NCI-H1092 (cell line): ENCODE data around the gene JMJD6.
"Not testable (repeated sequence)": the region's sequence is repeated elsewhere in the genome, so short reads cannot be mapped to it uniquely, and the experiment has no call there.

Experiments
- DNase-seq: peaks from one replicate; lab custom pipeline; 2025; lab: John Stamatoyannopoulos, UW

JMJD6 gene

GRCh38 chr17:76736349-76737081, 10.1 kb upstream of the JMJD6 start:
- DNase-seq: peak; percentile 43

- DNase-seq: no peak
Observed at GRCh38 chr17:76735586-76736348, 9.4 kb upstream of the JMJD6 start.

- no peak for DNase-seq
Observed at GRCh38 chr17:76735006-76735405, 8.6 kb upstream of the JMJD6 start.

- DNase-seq: no peak
Observed at GRCh38 chr17:76734080-76734840, 7.9 kb upstream of the JMJD6 start.

- DNase-seq: no peak
Observed at GRCh38 chr17:76733618-76733957, 7.2 kb upstream of the JMJD6 start.

- DNase-seq: no peak
Observed at GRCh38 chr17:76732734-76733617, 6.6 kb upstream of the JMJD6 start.

- not testable (repeated sequence) for DNase-seq
Observed at GRCh38 chr17:76731800-76732733, 5.7 kb upstream of the JMJD6 start.

- no peak for DNase-seq
Observed at GRCh38 chr17:76727745-76728456, 1.5 kb upstream of the JMJD6 start.

- peak; percentile 58 for DNase-seq
Observed at GRCh38 chr17:76726776-76727718, 641 bp upstream of the JMJD6 start, which contains the start of gene METTL23. Gene METTL23 (plus strand): TSS chr17:76726839. CDS start chr17:76729711, 2,872 bp downstream.

- DNase-seq: no peak
Observed at GRCh38 chr17:76725580-76726230, 701 bp downstream of the JMJD6 start.

GRCh38 chr17:76723812-76724211, 2.6 kb downstream of the JMJD6 start:
- DNase-seq: no peak

- not testable (repeated sequence) for DNase-seq
Observed at GRCh38 chr17:76722977-76723376, 3.4 kb downstream of the JMJD6 start.

GRCh38 chr17:76722279-76722678, 4.1 kb downstream of the JMJD6 start:
- DNase-seq: no peak

GRCh38 chr17:76721463-76721862, 4.9 kb downstream of the JMJD6 start:
- DNase-seq: no peak

- no peak for DNase-seq
Observed at GRCh38 chr17:76720941-76721340, 5.5 kb downstream of the JMJD6 start.

GRCh38 chr17:76720211-76720610, 6.2 kb downstream of the JMJD6 start:
- DNase-seq: no peak

GRCh38 chr17:76718516-76718915, 7.9 kb downstream of the JMJD6 start:
- no peak for DNase-seq

GRCh38 chr17:76716839-76717215, 9.6 kb downstream of the JMJD6 start:
- no peak for DNase-seq
